NCI-H1105 (cell line): ENCODE data around the gene KIF3A.

Experiments
- DNase-seq: peaks from one replicate; lab custom pipeline; 2025; lab: John Stamatoyannopoulos, UW

Gene KIF3A

GRCh38 chr5:132770476-132771159 is 33.3 kb upstream of the KIF3A start:
- DNase-seq, result no peak

- DNase-seq, result no peak
These were observed 31.1 kb upstream of the KIF3A start for GRCh38 chr5:132768485-132768868.

- no peak for DNase-seq
These were observed 29.8 kb upstream of the KIF3A start for GRCh38 chr5:132767150-132767549.

DNA sequence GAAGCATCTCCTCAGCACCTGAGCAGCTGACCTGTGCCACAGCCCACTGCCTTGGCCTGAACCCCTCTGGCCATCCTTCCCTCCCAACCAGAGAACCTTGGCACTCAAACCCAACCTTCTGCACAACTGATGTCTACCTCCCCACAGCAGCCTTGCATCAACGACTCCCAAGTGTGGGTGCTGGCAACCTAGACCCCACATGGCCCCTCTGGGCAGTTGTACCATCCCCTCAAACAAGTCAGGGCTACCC is 29.4 kb upstream of the KIF3A start:
- DNase-seq, result no peak

GRCh38 chr5:132766020-132766805 is 28.9 kb upstream of the KIF3A start:
- no peak for DNase-seq

- DNase-seq, result no peak
These were observed 28.1 kb upstream of the KIF3A start for GRCh38 chr5:132765311-132766019.

DNA sequence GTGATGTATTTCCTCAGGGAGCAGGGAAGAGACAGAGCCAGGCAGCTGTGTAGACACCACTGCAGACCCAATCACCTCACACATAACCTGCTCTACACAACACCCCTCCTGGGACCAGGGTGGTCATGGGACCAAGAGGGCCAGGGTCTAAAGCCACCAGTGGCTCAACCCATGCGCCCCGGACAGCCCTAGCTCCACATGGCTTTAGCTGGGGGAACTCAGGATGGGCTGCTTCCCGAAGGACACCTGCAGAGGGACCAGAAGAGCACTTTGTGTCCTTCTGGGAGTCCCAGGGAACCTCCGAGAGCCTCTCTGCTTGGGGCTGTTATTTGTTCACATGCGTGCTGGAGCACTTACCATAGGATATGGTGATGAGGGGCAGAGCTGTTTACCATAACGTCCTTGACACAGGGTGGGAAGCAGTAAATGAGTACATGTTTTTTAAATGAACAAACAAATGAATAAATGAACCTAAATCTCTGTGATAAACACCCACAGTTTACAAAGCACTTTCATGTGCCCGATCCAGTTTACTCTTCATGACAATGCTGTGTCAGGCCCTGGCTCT is 27.4 kb upstream of the KIF3A start:
- no peak for DNase-seq

DNA sequence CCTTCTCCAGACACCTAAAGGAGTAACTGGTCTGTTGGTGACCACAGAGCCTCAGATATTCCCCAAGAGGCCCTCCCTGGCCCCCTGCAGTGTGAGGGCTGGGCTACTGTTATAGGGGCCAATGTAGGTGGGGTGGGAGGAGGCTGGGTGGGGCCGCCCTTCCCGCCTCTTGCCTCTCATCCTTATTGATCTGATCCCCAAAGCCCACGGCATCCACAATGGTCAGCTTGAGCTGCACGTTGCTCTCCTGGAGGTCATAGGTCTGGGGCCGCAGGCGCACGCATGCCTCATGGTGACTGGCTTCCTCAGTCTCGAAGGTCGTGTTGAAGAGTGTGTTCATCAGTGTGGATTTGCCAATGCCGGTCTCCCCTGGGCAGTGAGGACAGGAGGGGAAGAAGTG is 26.7 kb upstream of the KIF3A start:
- DNase-seq, result no peak

GRCh38 chr5:132763181-132764036 is 26.1 kb upstream of the KIF3A start:
- DNase-seq, result no peak

DNA sequence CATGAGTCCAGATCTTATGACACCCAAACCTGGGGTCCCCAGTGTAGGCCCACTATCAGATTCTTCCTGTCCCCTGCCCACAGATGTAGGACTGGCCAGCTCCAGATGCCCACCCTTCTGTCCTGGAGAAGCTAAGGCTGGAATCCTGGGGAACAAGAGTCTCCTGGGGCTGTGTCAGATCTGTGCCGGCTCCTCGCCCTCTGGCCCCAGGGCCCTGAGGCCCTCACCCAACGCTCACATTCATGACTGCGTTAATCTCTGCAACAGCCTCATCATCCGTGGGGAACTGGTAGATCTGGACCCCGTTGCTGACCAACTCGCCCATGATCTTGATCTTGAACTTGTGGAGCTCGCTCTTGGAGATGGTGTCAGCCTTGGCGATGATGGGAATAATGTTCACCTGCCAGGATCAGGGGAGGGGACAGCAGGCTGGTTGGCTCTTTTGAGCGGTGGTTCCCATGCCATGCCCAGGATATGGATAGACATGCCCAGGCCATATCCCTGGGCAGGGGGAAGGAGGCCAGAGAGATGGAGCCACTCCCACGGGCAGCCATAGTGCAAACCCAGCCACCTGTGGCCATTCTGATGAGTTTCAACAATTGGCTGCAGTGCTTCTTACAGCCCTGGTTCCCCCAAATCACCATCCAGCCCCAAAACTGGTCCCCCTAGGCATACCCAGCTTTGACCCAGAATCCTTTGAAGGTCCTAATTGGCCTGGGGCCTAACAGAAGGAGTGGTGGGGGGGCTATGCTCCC is 25.1 kb upstream of the KIF3A start:
- DNase-seq, result no peak

DNA sequence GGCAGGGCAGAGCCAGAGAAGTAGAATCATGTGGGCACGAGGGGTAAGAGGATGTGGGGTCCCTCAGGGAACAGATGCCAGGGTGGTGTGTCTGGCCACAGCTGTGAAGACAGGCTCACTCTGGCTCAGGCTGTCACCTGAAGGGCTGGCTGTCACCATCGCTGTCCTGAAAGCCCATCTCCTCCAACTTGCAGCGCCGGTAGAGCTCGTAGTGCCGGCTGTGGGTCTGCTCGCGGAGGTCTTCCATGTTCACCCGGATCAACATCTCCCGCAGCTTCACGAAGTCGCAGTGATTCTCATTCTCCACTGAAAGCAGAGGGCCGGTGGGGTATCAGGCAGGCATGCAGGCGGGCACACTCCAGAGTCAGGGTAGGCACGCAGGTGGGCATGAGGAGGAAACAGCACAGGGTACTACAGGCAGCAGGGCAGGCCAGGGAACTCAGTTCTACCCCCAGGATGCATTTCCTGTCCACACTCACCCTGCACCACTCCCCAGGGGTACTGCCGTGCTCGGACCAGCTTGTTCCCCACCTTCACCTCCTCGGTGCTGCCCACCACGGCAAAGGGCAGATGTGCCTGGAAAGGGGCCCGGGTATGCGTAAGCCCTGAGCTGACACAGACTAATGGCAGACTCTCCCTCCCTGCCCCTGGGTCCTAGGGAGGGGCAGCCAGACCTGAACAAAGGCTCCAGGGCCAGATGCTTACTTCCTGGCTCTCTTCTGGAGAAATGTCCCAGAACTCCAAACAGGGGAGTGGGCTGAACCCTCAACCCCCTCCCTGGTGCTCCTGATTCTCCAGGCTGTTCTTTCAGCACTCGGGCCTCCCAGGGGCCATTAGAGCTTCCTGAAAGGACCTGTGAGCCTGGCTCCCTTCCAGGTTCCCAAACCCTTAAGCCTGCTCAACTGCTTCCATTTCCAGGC is 24.2 kb upstream of the KIF3A start:
- DNase-seq, result no peak

DNA sequence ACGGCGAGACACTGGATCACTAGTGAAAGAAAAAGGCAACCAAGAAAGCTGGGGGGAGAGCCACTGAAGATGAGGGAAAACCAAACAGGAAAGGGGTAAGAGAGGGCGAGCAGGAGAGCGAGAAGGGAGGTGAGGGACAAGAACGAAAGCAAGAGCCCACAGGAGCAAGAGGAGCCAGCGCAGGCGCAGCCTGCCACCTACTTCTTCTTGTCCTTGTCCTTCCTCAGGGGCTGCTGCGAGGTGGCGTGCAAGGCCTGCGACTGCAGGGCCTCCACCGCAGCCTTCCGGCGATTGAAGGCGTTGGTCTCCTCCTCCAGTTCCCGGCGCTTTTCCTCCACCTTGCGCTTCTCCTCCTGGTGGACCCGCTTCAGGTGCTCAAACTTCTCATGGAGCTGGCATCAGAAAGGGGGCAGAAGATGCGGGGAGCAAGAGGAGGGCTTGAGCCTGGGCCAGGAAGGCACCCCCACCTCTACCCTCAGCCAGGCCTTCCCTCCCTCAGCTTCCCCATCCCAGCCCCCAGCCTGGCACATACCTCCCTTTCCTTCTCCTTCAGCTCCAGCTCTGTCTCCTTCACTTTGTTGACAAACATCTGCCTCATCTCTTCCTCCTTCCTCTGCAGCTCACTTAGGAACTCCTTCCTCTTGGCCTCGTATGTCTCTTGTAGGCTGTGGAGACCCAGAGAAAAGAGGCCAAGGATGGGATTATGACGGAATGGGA is 23.4 kb upstream of the KIF3A start:
- DNase-seq, result no peak

DNA sequence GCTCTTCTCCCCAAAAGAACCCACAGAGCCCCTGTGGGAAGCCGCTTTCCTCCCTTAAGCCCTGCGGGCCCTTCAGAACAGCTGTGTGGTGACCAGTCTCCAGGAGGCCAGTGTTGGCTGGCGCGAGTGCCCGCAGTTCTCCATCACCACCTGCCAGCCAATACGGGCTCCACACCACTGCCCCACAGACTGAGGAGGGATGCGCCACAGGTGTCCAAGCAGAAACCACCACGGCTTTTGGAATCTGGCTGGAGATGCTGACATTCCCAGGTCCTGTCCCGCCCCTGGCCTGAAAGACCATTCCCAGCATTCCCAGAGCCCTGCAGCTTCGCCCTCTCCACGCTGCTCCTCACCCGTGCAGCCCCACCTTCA is 22.7 kb upstream of the KIF3A start:
- DNase-seq, result no peak

- DNase-seq, result no peak
These were observed 22.0 kb upstream of the KIF3A start for GRCh38 chr5:132759114-132760048.

- no peak for DNase-seq
These were observed 21.1 kb upstream of the KIF3A start for GRCh38 chr5:132758451-132758850.

DNA sequence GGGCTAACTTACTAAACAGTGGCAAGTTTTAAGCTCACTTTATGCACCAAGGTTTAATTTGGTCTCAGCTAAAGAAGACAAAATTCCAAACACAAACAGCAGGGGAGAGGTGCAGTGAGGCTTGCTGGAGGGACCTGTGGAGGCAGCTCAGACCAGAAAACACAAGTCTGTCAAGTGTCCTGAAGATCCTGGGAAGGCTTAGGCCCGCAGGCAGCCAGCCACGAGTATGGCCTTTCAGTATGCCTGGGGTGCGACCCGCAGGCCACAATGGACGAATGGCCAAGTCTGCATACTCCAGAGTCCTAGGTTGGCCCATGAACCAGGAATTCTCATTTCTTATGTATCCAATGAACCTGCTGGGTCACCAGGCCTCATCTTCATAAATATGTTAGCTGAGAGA is 19.2 kb upstream of the KIF3A start:
- DNase-seq, result no peak

DNA sequence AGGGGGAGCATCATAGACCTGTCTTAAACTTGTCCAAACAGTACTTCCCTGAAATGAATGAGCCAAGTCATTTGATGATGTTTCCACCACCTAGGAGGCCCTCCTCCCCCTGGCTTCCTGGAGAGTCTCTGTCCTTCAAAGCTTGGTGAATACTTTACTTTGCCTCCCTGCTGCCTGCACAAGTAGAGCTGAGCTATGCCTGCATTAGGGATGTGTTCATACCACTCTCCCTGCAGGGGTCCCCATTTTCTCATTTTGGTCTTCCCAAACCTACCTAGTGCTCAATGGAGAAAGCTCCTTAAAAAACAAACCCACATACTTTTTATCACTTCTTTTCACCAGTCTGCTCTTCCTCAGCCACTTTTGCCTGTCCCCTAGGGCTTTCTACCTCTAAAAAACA is 17.6 kb upstream of the KIF3A start:
- DNase-seq, result no peak

DNA sequence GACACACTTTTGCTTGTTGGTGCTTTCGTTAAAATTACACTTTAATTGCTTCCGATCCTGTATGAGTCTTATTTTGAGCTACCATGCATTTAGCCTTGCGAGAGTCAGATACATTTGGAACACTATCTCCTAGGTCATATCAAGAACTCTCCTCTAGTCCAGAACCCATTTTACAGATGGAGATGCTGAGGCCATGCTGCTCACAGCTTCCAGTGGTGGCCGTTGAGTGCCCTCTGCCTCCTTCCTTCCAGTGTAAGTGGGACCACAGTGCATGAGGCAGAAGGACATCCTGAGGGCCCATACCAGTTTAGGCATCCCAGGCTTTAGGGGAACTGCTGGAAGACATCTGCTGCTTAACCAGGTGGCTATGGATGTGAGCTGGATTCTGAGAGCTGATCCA is 16.8 kb upstream of the KIF3A start:
- DNase-seq, result no peak
